Measurements from ENCODE around the gene OR10H3. TPM values are rescaled to one million over a fixed set of nuclear protein-coding genes. Genes with fewer than 3 reads are reported as not detected.

Gene OR10H3
- total and polyA plus RNA-seq, 7 experiments from 2014 or later, result not detected

DNA sequence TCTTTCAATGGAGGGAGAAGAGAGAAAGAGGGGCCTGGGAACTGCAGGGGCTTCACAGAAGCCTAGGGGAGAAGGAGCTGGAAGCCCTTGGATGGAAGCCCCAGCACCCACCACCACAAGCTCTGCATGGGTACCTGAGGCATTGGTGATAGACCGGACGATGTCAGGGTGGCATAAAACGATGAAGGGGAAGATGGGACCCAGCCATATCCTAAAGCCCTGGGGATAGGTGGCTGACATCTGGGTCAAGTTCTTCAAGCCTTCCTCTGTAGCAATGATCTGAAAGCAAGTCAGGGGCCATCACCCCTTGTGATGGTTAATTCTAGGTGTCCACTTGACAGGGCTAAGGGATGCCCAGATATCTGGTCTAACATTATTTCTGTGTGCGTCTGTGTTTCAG, 38.5 kb downstream of the OR10H3 start:
- no peaks in the 10 kb centered on the region for H3K36me3 ChIP-seq (ENCODE audit: control insufficient read depth in 2 of 3, insufficient read depth in 3 of 3, low read length in 3 of 3)
- Mint-ChIP-seq H3K4me1 (peaks cover 0 to 10% (median 3%) of the 10 kb centered on the region in 7 donors), H3K4me3 (no peak overlapping the region), H3K9me3 (peaks cover 0 to 7% (median 0%) of the 10 kb centered on the region in 11 donors), H3K27me3 (peaks cover 2 to 48% (median 30%) of the 10 kb centered on the region in 5 donors), H3K36me3 (no peaks in the 10 kb centered on the region), H3K27ac (no peak overlapping the region)
- intact Hi-C loops (cut with micrococcal nuclease), result no loop called here
- H3K27me3 ChIP-seq (ENCODE audit: control insufficient read depth in 2 of 2, insufficient read depth in 2 of 2, low read length in 2 of 2), result no peaks in the 10 kb centered on the region
- DNase-seq (no peak), ATAC-seq (no peak)
- no peaks in the 10 kb centered on the region for H3K4me1 ChIP-seq (ENCODE audit: control insufficient read depth in 2 of 2, insufficient read depth in 2 of 2, low read length in 2 of 2)
- H3K27ac ChIP-seq (ENCODE audit: low read depth, low read length), result no peak overlapping the region
- no peak overlapping the region for H3K4me3 ChIP-seq (ENCODE audit: low read length)
- ChIA-PET CTCF (interaction anchor here (1.2 kb wide), 1 partner anchor 33 kb away, joined by 4 read pairs; no protein-coding TSS in a partner anchor), POLR2A (no interaction called here)
- no peaks in the 10 kb centered on the region for H3K9me3 ChIP-seq (ENCODE audit: control insufficient read depth in 2 of 3, low read length in 3 of 3)

DNA sequence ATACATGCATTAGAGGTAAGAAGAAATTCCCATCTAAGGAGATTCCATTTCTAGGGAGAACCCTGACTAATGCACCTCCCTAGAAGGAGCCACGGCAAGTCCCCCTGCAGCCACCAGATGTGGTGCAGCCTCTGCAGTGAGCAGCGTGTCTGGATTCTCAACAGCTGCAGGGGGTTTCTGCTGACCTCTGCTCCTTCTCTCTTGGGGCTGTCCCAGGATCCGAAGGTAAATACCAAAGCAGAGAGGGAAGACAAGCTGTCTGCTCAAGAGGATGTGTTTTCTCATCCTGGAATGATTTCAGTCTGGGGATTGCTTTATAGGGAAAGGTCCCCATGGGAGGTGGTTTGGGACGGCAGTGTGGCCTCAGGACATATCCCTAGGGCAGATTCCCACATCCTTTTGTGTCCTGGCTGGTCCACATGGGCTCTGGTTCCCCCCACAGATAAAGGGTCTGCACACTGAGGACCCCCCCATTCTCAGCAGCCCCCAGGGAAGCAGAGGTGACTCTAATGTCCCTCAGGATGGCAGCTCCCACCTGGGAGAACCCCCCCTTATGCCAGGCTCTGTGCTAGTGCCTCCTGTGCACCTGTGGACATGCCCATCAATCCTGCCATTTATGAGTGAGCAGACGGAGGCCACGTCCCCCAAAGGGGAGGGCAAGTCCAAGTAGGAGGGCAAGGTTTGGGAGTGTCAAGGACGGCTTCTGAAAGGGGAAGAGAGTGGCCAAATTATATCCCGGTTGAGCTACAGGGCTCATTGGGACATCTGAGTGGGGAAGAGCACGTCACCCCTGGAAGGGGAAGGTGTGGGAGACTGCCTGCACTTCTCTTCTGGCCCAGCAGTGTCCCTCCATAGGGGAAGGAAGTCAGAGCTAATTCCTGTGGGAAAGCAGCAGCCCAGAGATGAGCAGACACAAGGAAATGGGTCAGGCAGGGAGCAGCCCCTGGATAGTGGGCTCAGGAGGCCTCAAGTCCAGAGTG, 39.5 kb downstream of the OR10H3 start:
- DNase-seq (no peak), ATAC-seq (no peak)
- Histone ChIP-seq H3K4me1 (ENCODE audit: control insufficient read depth in 2 of 2, insufficient read depth in 2 of 2, low read length in 2 of 2) (no peaks in the 10 kb centered on the region), H3K27ac (ENCODE audit: low read depth, low read length) (no peak overlapping the region), H3K4me3 (ENCODE audit: low read length) (no peak overlapping the region), H3K9me3 (ENCODE audit: control insufficient read depth in 2 of 3, low read length in 3 of 3) (no peaks in the 10 kb centered on the region), H3K36me3 (ENCODE audit: control insufficient read depth in 2 of 3, insufficient read depth in 3 of 3, low read length in 3 of 3) (no peaks in the 10 kb centered on the region), H3K27me3 (ENCODE audit: control insufficient read depth in 2 of 2, insufficient read depth in 2 of 2, low read length in 2 of 2) (no peaks in the 10 kb centered on the region)
- Mint-ChIP-seq H3K4me3 (no peak overlapping the region), H3K36me3 (no peaks in the 10 kb centered on the region), H3K27ac (peak overlapping the region in 1 of 9 donors; percentile 47), H3K27me3 (peaks cover 2 to 44% (median 21%) of the 10 kb centered on the region in 5 donors), H3K4me1 (peaks cover 0 to 10% (median 3%) of the 10 kb centered on the region in 7 donors), H3K9me3 (peaks cover 0 to 4% (median 0%) of the 10 kb centered on the region in 11 donors)
- POLR2A ChIA-PET, result no interaction called here
- intact Hi-C loops (cut with micrococcal nuclease), result no loop called here
- CTCF ChIA-PET, result no interaction called here

DNA sequence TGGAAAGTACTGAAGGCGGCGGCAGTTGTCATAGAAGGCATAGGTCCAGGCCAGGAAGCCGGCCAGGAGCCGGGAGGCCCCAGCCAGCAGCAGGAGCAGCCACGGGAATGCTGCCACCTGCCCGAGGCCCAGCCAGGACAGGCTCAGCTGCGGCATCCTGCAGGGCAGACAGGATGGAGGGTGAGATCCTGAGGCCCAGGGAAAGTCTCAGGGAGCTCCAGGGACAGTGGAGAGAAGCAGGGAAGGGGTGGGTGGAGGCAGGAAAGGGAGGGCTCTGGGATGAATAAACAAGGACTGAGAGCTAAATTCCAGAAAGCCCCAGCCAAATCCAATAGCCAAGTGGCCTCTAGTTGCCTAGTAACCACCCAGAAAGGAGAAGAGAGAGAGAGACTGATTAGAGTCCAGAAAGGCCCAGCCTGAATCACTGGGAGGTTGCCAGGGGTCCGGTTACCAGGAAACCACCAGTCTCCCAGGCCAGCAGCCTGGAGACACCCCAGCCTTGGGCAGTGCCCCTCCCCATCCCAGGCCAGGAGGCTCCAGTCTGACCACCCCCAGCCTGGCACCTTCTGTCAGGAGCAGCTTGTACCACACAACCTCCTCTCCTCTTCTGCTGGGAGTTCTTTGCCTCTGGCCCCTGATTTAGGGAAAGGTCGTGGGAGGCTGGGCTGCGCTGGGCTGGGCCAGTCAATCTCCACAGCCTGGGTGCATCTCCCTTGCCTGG, 42.1 kb downstream of the OR10H3 start:
- Mint-ChIP-seq H3K27ac (no peak overlapping the region), H3K4me1 (peaks cover 0 to 12% (median 3%) of the 10 kb centered on the region in 7 donors), H3K36me3 (no peaks in the 10 kb centered on the region), H3K4me3 (no peak overlapping the region), H3K9me3 (peaks cover 0 to under 1% (median 0%) of the 10 kb centered on the region in 11 donors), H3K27me3 (peaks cover 2 to 19% (median 13%) of the 10 kb centered on the region in 5 donors)
- DNase-seq, result no peak
- H3K9me3 ChIP-seq (ENCODE audit: control insufficient read depth in 2 of 3, low read length in 3 of 3), result no peaks in the 10 kb centered on the region
- POLR2A ChIA-PET, result interaction anchor here (1.4 kb wide), 1 partner anchor 57 kb away, joined by 4 read pairs; no protein-coding TSS in a partner anchor
- CTCF ChIA-PET, result no interaction called here
- H3K4me1 ChIP-seq (ENCODE audit: control insufficient read depth in 2 of 2, insufficient read depth in 2 of 2, low read length in 2 of 2), result no peaks in the 10 kb centered on the region
- H3K36me3 ChIP-seq (ENCODE audit: control insufficient read depth in 2 of 3, insufficient read depth in 3 of 3, low read length in 3 of 3), result no peaks in the 10 kb centered on the region
- intact Hi-C loops (cut with micrococcal nuclease), result no loop called here
- no peak for ATAC-seq
- no peaks in the 10 kb centered on the region for H3K27me3 ChIP-seq (ENCODE audit: control insufficient read depth in 2 of 2, insufficient read depth in 2 of 2, low read length in 2 of 2)
- H3K27ac ChIP-seq (ENCODE audit: low read depth, low read length), result no peak overlapping the region
- no peak overlapping the region for H3K4me3 ChIP-seq (ENCODE audit: low read length)

DNA sequence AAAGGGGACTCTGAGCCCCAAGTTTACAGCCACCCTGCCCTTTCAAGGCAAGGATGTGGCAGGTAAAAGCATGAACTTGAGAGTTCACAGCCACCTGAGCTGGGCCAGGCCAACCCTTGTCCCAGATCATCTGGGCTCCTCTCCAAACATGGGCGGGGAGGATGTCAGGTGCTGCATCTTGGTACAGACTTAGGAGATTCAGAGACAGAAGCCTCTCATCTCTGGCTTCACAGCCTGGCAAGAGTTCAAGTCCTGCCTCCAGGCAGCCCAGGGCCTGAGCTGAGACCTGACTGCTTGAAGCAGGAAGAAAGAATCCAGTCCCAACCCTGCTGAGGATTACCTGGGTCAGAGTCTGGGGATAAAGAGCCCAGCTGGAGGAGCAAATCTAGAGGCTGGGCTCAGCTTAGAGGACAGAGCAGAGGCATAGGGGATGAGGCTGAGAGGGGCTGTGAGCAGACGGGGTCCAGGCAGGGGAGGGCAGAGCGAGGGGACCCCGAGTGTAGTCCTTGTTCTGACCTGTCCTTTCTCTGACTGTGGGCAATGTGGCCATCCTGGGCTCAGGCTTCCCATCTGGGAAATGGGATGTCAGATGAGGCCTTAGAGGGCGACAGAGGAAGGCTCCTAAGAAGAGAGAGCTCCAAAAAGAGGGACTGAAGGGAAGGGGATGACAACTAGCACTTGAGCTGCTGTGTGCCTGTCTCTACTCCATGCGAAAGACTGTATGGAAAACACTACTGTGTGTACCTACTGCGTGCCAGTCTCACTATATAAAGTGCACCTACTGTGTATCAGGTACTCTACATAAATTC, 43.0 kb downstream of the OR10H3 start:
- no peaks in the 10 kb centered on the region for H3K4me1 ChIP-seq (ENCODE audit: control insufficient read depth in 2 of 2, insufficient read depth in 2 of 2, low read length in 2 of 2)
- peak in 3 of 9 donors; percentile 1 to 8 (median 1) for DNase-seq
- Mint-ChIP-seq H3K36me3 (no peaks in the 10 kb centered on the region), H3K9me3 (peaks cover 0 to 2% (median 0%) of the 10 kb centered on the region in 11 donors), H3K4me1 (peaks cover 0 to 12% (median 3%) of the 10 kb centered on the region in 7 donors), H3K4me3 (no peak overlapping the region), H3K27me3 (peaks cover 0 to 12% (median 5%) of the 10 kb centered on the region in 5 donors), H3K27ac (peak overlapping the region in 3 of 9 donors; percentile 62 to 82 (median 67))
- CTCF ChIA-PET, result no interaction called here
- intact Hi-C loops (cut with micrococcal nuclease), result no loop called here
- H3K27ac ChIP-seq (ENCODE audit: low read depth, low read length), result no peak overlapping the region
- no peaks in the 10 kb centered on the region for H3K27me3 ChIP-seq (ENCODE audit: control insufficient read depth in 2 of 2, insufficient read depth in 2 of 2, low read length in 2 of 2)
- POLR2A ChIA-PET, result interaction anchor here (1.4 kb wide), 1 partner anchor 56 kb away, joined by 4 read pairs; no protein-coding TSS in a partner anchor
- ATAC-seq, result no peak
- no peak overlapping the region for H3K4me3 ChIP-seq (ENCODE audit: low read length)
- H3K36me3 ChIP-seq (ENCODE audit: control insufficient read depth in 2 of 3, insufficient read depth in 3 of 3, low read length in 3 of 3), result no peaks in the 10 kb centered on the region
- no peaks in the 10 kb centered on the region for H3K9me3 ChIP-seq (ENCODE audit: control insufficient read depth in 2 of 3, low read length in 3 of 3)

DNA sequence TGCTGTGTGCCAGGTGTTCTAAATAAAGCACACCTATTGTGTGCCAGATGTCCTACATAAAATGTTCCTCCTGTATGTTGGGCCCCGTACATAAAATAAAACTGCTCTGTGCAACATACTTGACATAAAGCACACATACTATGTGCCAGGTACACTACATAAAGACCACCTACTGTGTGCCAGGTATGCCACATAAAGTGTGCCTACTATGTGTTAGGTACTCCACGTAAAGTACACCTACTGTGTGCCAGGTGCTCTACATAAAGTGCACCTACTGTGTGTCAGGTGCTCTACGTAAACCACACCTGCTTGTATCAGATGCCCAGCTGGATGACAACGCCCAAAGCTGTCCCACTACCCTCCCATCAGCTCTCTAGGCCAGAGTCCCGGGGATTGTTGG, 43.9 kb downstream of the OR10H3 start:
- DNase-seq, result no peak
- H3K27me3 Mint-ChIP-seq, result peaks cover under 1 to 3% (median 2%) of the 10 kb centered on the region in 5 donors
- Histone ChIP-seq H3K9me3 (ENCODE audit: control insufficient read depth in 2 of 3, low read length in 3 of 3) (no peaks in the 10 kb centered on the region), H3K4me3 (ENCODE audit: low read length) (no peak overlapping the region), H3K36me3 (ENCODE audit: control insufficient read depth in 2 of 3, insufficient read depth in 3 of 3, low read length in 3 of 3) (no peaks in the 10 kb centered on the region), H3K27me3 (ENCODE audit: control insufficient read depth in 2 of 2, insufficient read depth in 2 of 2, low read length in 2 of 2) (no peaks in the 10 kb centered on the region), H3K4me1 (ENCODE audit: control insufficient read depth in 2 of 2, insufficient read depth in 2 of 2, low read length in 2 of 2) (no peaks in the 10 kb centered on the region), H3K27ac (ENCODE audit: low read depth, low read length) (no peak overlapping the region)
- ChIA-PET POLR2A (no interaction called here), CTCF (interaction anchor here (0.5 kb wide), 1 partner anchor 156 kb away, joined by 3 read pairs; no protein-coding TSS in a partner anchor)
- H3K4me1 Mint-ChIP-seq, result peaks cover 0 to 12% (median 3%) of the 10 kb centered on the region in 7 donors
- peaks cover 0 to 2% (median 0%) of the 10 kb centered on the region in 11 donors for H3K9me3 Mint-ChIP-seq
- no peak overlapping the region for H3K4me3 Mint-ChIP-seq
- intact Hi-C loops (cut with micrococcal nuclease), result no loop called here
- H3K27ac Mint-ChIP-seq, result peak overlapping the region in 1 of 9 donors; percentile 19
- ATAC-seq, result no peak
- H3K36me3 Mint-ChIP-seq, result no peaks in the 10 kb centered on the region

DNA sequence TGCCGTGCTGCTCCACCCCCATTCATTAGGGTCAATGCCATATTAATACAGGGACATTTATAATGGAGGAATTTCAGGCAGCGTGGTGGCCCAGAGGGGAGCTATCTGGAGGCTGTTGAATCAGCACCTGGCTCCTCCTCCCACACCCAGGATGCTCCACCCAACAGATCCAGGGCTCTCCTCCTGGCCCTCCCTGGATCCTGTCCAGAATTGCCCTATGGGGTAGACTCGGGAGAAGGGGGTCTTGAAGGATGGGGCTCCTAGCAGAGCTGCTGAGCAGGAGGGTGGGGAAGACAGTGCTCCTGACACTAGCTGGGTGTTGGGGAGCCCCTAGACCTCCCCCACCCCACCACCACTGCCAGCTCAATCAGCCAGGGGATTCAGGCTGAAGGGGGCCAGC, 44.4 kb downstream of the OR10H3 start:
- Histone ChIP-seq H3K4me1 (ENCODE audit: control insufficient read depth in 2 of 2, insufficient read depth in 2 of 2, low read length in 2 of 2) (no peaks in the 10 kb centered on the region), H3K36me3 (ENCODE audit: control insufficient read depth in 2 of 3, insufficient read depth in 3 of 3, low read length in 3 of 3) (no peaks in the 10 kb centered on the region), H3K9me3 (ENCODE audit: control insufficient read depth in 2 of 3, low read length in 3 of 3) (no peaks in the 10 kb centered on the region), H3K27ac (ENCODE audit: low read depth, low read length) (no peak overlapping the region), H3K27me3 (ENCODE audit: control insufficient read depth in 2 of 2, insufficient read depth in 2 of 2, low read length in 2 of 2) (no peaks in the 10 kb centered on the region), H3K4me3 (ENCODE audit: low read length) (no peak overlapping the region)
- Mint-ChIP-seq H3K9me3 (peaks cover 0 to 2% (median 0%) of the 10 kb centered on the region in 11 donors), H3K4me3 (no peak overlapping the region), H3K36me3 (no peaks in the 10 kb centered on the region), H3K4me1 (peaks cover 0 to 13% (median 3%) of the 10 kb centered on the region in 7 donors), H3K27me3 (peaks cover 0 to 7% (median 4%) of the 10 kb centered on the region in 5 donors), H3K27ac (no peak overlapping the region)
- intact Hi-C loops (cut with micrococcal nuclease), result no loop called here
- CTCF ChIA-PET, result no interaction called here
- POLR2A ChIA-PET, result no interaction called here
- ATAC-seq, result no peak
- DNase-seq, result no peak

Measured in naive thymus-derived CD4-positive, alpha-beta T cell (primary cell).